NT2/D1 (cell line): ENCODE data around the gene RBM38.

Source experiments
- DNase-seq: peaks from one replicate; pipeline ENCODE4 v3.0.0-alpha.2; 2011; ENCODE audit warnings: low read depth, low spot score
- H3K27me3 ChIP-seq: 2 replicates; pipeline ENCODE4 v1.6.0; 2011; ENCODE audit warnings: mild to moderate bottlenecking; ENCODE audit not compliant: insufficient read length, insufficient read depth
- H3K36me3 ChIP-seq: 2 replicates; pipeline ENCODE4 v1.6.1; 2011; ENCODE audit warnings: mild to moderate bottlenecking, low read length, mixed read lengths; ENCODE audit not compliant: insufficient read depth, insufficient read length
- H3K4me1 ChIP-seq: 2 replicates; pipeline ENCODE4 v1.5.1; 2011; ENCODE audit not compliant: insufficient read depth, insufficient read length
- H3K4me3 ChIP-seq: 2 replicates; pipeline ENCODE4 v1.5.1; 2011; ENCODE audit warnings: low read depth; ENCODE audit not compliant: insufficient read length
- H3K9ac ChIP-seq: 2 replicates; pipeline ENCODE4 v1.6.0; 2011; ENCODE audit warnings: low read depth; ENCODE audit not compliant: insufficient read length
- H3K9me3 ChIP-seq: 2 replicates; pipeline ENCODE4 v1.5.1; 2011; ENCODE audit warnings: mild to moderate bottlenecking, low read length; ENCODE audit not compliant: insufficient read depth
- SUZ12 ChIP-seq: IDR thresholded peaks from 2 replicates; pipeline ENCODE4 v1.6.1; 2011; ENCODE audit not compliant: insufficient read length, insufficient read depth; ENCODE audit errors: extremely low read depth
- YY1 ChIP-seq: IDR thresholded peaks from 2 replicates; pipeline ENCODE4 v1.6.1; 2011; ENCODE audit not compliant: insufficient read length, insufficient read depth
- ZNF274 ChIP-seq: IDR thresholded peaks from 2 replicates; pipeline ENCODE4 v1.6.1; 2011; ENCODE audit warnings: mild to moderate bottlenecking, low read depth, low read length

The RBM38 gene

GRCh38 chr20:57442888-57443239, 51.7 kb downstream of the RBM38 start:
- Histone ChIP-seq H3K27me3 (no peaks in the 10 kb centered on the region), H3K9me3 (peaks cover 14% of the 10 kb centered on the region; the same call in 1 of the 2 replicates), H3K4me3 (no peak overlapping the region), H3K9ac (no peak overlapping the region), H3K36me3 (no peaks in the 10 kb centered on the region), H3K4me1 (peaks cover 16% of the 10 kb centered on the region)
- no peak for DNase-seq
- no peak for TF ChIP-seq SUZ12
- no peak for TF ChIP-seq YY1
- no peak for TF ChIP-seq ZNF274

GRCh38 chr20:57443349-57444265, 52.4 kb downstream of the RBM38 start:
- H3K4me3 ChIP-seq = no peak overlapping the region
- TF ChIP-seq ZNF274 (no peak), SUZ12 (no peak), YY1 (no peak)
- H3K9ac ChIP-seq = no peak overlapping the region
- no peak for DNase-seq
- no peaks in the 10 kb centered on the region for H3K36me3 ChIP-seq
- peaks cover 14% of the 10 kb centered on the region for H3K4me1 ChIP-seq
- peaks cover 14% of the 10 kb centered on the region; the same call in 1 of the 2 replicates for H3K9me3 ChIP-seq
- no peaks in the 10 kb centered on the region for H3K27me3 ChIP-seq

GRCh38 chr20:57444394-57445048, 53.3 kb downstream of the RBM38 start:
- no peak overlapping the region for H3K9ac ChIP-seq
- TF ChIP-seq YY1 (no peak), SUZ12 (no peak), ZNF274 (no peak)

GRCh38 chr20:57445298-57445697, 54.1 kb downstream of the RBM38 start:
- Histone ChIP-seq H3K4me3 (no peak overlapping the region), H3K4me1 (peaks cover 14% of the 10 kb centered on the region), H3K9me3 (peaks cover 14% of the 10 kb centered on the region; the same call in 1 of the 2 replicates), H3K9ac (no peak overlapping the region), H3K36me3 (no peaks in the 10 kb centered on the region), H3K27me3 (no peaks in the 10 kb centered on the region)
- DNase-seq = no peak
- no peak for TF ChIP-seq YY1
- TF ChIP-seq ZNF274 = no peak
- TF ChIP-seq SUZ12 = no peak

More at GRCh38 chr20:57444394-57445048, 53.3 kb downstream of the RBM38 start:
- Histone ChIP-seq H3K27me3 (no peaks in the 10 kb centered on the region), H3K36me3 (no peaks in the 10 kb centered on the region), H3K4me1 (peaks cover 14% of the 10 kb centered on the region), H3K9me3 (peaks cover 14% of the 10 kb centered on the region; the same call in 1 of the 2 replicates), H3K4me3 (no peak overlapping the region)
- DNase-seq = no peak

GRCh38 chr20:57445774-57446173, 54.6 kb downstream of the RBM38 start:
- Histone ChIP-seq H3K9ac (no peak overlapping the region), H3K36me3 (no peaks in the 10 kb centered on the region), H3K27me3 (no peaks in the 10 kb centered on the region), H3K4me3 (no peak overlapping the region), H3K4me1 (peaks cover 14% of the 10 kb centered on the region), H3K9me3 (peaks cover 14% of the 10 kb centered on the region; the same call in 1 of the 2 replicates)
- TF ChIP-seq SUZ12 (no peak), YY1 (no peak), ZNF274 (no peak)
- no peak for DNase-seq

- H3K36me3 ChIP-seq = no peaks in the 10 kb centered on the region
- peaks cover 14% of the 10 kb centered on the region; the same call in 1 of the 2 replicates for H3K9me3 ChIP-seq
- H3K9ac ChIP-seq = no peak overlapping the region
- DNase-seq = no peak
- no peaks in the 10 kb centered on the region for H3K27me3 ChIP-seq
- no peak overlapping the region for H3K4me3 ChIP-seq
- TF ChIP-seq ZNF274 (no peak), YY1 (no peak), SUZ12 (no peak)
- peaks cover 11% of the 10 kb centered on the region for H3K4me1 ChIP-seq
Observed at GRCh38 chr20:57448764-57449354, 57.7 kb downstream of the RBM38 start.
